HUES64 (cell line): ENCODE data around the gene SLC25A10.

Experiments
- H3K27ac ChIP-seq: 2 replicates; pipeline ENCODE4 v1.7.0; 2013; ENCODE audit warnings: low read depth, low read length, inconsistent platforms
- H3K27me3 ChIP-seq: 2 replicates; pipeline ENCODE4 v1.6.1; 2013; ENCODE audit warnings: mild to moderate bottlenecking, low read length; ENCODE audit not compliant: insufficient read depth
- H3K36me3 ChIP-seq: 2 replicates; pipeline ENCODE4 v1.6.1; 2013; ENCODE audit warnings: mild to moderate bottlenecking, low read length; ENCODE audit not compliant: insufficient read depth
- H3K4me1 ChIP-seq: 2 replicates; pipeline ENCODE4 v1.6.1; 2013; ENCODE audit warnings: mild to moderate bottlenecking, low read length, moderate library complexity; ENCODE audit not compliant: insufficient read depth
- H3K4me3 ChIP-seq: 2 replicates; pipeline ENCODE4 v1.5.1; 2013; ENCODE audit warnings: mild to moderate bottlenecking, low read length, moderate library complexity
- H3K9ac ChIP-seq: 2 replicates; pipeline ENCODE4 v1.6.1; 2013; ENCODE audit warnings: mild to moderate bottlenecking, low read depth, low read length
- H3K9me3 ChIP-seq: 2 replicates; pipeline ENCODE4 v1.6.1; 2013; ENCODE audit warnings: low read depth, low read length; ENCODE audit not compliant: insufficient read depth
- WGBS: fragments of 150-250, 120-280 bp; methylation state at CpG from one replicate; pipeline ENCODE4 v1.1.7; 2013; ENCODE audit warnings: missing lambda C conversion rate; 5-methylcytosine and 5-hydroxymethylcytosine counted together

SLC25A10 gene

DNA sequence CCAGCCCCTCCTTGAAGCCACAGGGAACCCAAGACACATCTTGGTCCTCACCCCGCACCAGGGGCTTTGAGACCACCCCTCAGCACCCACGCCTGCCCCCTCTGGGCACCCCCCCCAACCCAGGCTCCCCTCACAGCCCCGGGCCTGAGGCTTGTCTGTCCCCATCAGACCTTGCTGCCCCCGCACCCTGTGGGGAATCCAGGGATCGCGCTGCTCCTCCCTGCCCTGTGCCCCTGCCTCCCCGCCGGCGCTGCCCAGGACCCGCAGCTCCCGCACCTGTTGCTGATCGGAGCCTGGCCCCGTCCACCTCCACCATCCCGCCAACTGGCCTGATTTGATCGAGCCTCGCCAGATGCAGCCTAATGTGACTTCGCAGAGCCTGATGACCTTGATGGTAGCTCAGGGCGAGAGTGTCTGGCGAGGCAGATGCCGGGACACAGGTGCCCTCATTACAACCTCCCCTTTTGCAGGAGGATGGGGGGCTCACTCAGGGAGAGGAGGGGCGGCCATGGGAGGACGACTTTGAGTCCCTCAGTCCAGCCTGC is 29.0 kb downstream of the SLC25A10 start:
- no peaks in the 10 kb centered on the region for H3K4me1 ChIP-seq
- no peaks in the 10 kb centered on the region for H3K9me3 ChIP-seq
- no peaks in the 10 kb centered on the region for H3K36me3 ChIP-seq
- no peak overlapping the region for H3K9ac ChIP-seq
- 80% methylated on average over 22 of the region's 22 CpGs for WGBS
- H3K27ac ChIP-seq = no peak overlapping the region
- H3K4me3 ChIP-seq = no peak overlapping the region
- H3K27me3 ChIP-seq = no peaks in the 10 kb centered on the region

DNA sequence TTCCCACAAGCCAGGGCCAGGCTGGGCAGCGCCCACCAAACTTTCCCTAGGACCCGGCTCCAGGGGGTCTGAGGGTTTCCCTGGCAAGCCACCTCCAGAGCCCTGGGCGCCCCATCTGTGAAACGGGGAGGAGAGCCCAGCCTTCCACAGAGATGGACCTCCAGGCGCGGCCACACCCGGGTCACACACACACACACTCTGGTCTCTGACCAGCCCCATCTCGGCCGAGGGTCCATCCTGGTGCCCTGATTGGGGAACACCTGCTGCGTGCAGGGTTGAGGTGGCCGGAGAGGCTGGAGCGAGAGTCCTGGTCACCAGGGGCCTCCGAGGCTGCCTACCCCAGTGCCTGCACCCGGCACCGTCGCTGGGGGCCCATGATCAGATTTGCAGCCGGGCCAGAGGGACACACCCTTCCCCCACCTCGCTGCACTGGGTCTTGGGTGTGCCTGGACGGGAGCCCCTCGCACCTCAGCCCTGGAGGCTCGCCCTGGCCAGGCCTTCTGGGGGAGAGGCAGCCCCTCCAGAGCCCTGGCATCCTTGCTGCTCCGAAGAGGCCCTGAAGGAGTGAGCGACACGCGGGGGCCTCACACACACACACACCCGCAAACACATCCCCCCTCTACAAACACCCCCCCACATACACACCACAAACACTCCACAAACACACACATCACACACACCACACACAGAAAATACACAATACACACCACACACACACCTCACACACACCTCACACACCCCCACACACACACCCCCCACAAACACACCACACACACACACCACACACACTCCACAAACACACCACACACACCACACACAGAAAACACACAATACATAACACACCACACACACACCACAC is 29.7 kb downstream of the SLC25A10 start:
- H3K27me3 ChIP-seq = no peaks in the 10 kb centered on the region
- no peak overlapping the region for H3K9ac ChIP-seq
- 81% methylated on average over 26 of the region's 26 CpGs for WGBS
- no peak overlapping the region for H3K4me3 ChIP-seq
- no peaks in the 10 kb centered on the region for H3K36me3 ChIP-seq
- H3K27ac ChIP-seq = no peak overlapping the region
- H3K9me3 ChIP-seq = no peaks in the 10 kb centered on the region
- no peaks in the 10 kb centered on the region for H3K4me1 ChIP-seq
